GM13976 (cell line): ENCODE data around the gene LZIC.

Experiments
- DNase-seq: peaks from one replicate; pipeline ENCODE4 v3.0.0; 2012; ENCODE audit warnings: low spot score
- in situ Hi-C: fragments of 300-500 bp; cut with MboI; formaldehyde crosslinking; loops from one replicate; pipeline ENCODE4 v1.12.0; 2022; ENCODE audit warnings: low sequenced_read_pairs, mixed read lengths, inconsistent platforms; ENCODE audit not compliant: unreplicated experiment
- TF ChIP-seq, protein P1 (sequence below): IDR thresholded peaks from 2 replicates; pipeline ENCODE4 v1.5.1; 2012; ENCODE audit warnings: borderline replicate concordance, mild to moderate bottlenecking; ENCODE audit not compliant: insufficient read depth; ENCODE audit errors: extremely low read depth, missing control alignments, control extremely low read depth

The LZIC gene

DNA sequence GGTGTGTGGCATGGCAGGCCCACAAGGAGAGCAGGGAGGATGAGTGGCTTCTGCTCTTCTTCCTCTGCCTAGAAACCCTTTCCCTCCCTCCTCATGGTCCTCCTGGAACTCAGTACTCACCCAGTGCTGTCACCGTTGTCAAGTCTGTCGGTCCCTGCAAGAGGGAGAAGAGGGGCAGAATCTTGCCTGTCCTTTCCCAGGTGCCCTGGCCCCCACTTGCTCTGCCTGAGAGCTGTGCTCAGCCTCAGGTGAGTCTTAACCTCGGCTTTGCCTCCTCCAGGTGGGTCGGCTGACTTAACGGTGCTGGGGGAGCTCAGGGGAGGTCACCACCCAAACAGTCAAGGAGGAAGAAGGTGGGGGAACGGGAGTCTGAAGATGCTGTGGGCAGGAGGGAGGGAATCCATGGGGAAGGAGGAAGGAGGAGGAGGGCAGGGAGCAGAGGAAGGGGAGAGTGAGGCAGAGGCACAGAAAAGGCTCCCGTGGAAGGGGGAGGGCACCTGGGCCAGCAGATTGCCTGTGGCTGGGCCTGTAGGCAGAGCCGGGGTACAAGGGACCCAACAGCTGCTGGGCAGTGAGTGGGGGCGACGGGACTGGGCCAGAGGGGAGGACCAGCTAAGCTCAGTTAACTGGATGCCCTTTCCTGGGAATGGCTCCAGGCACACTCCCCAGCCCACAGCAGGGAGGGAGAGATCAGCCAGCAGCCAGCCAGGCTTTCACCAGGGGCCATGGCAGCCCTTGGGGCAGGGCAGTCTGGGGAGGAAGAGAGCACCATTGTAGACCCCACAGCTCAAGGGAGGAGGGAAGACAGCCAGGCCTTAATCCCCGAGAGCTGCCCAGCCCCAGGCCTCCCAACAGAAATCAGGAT, 59.4 kb downstream of the LZIC start:
- TF ChIP-seq, protein P1, sequence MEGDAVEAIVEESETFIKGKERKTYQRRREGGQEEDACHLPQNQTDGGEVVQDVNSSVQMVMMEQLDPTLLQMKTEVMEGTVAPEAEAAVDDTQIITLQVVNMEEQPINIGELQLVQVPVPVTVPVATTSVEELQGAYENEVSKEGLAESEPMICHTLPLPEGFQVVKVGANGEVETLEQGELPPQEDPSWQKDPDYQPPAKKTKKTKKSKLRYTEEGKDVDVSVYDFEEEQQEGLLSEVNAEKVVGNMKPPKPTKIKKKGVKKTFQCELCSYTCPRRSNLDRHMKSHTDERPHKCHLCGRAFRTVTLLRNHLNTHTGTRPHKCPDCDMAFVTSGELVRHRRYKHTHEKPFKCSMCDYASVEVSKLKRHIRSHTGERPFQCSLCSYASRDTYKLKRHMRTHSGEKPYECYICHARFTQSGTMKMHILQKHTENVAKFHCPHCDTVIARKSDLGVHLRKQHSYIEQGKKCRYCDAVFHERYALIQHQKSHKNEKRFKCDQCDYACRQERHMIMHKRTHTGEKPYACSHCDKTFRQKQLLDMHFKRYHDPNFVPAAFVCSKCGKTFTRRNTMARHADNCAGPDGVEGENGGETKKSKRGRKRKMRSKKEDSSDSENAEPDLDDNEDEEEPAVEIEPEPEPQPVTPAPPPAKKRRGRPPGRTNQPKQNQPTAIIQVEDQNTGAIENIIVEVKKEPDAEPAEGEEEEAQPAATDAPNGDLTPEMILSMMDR, result no peak
- DNase-seq, result no peak
- in situ Hi-C loops, result no loop called here

DNA sequence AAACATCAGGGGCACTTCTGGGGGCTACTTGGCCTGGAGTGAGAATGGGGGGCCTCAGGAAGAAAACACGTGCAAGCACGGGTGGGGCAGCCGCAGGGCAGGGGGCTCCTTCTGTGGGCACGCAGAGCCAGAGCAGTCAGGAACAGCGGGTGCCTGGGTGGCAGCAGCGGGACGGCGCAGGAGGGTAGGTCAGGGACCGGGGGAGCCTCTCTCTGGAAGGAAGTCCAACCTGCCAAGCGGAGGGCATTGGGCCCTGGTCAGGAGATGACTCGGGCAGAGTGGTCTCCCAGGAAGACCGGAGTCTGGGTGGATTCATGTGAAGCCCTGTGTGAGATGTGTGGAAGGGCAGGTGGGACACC, 60.3 kb downstream of the LZIC start:
- TF ChIP-seq, protein P1, result no peak
- in situ Hi-C loops, result no loop called here
- no peak for DNase-seq

DNA sequence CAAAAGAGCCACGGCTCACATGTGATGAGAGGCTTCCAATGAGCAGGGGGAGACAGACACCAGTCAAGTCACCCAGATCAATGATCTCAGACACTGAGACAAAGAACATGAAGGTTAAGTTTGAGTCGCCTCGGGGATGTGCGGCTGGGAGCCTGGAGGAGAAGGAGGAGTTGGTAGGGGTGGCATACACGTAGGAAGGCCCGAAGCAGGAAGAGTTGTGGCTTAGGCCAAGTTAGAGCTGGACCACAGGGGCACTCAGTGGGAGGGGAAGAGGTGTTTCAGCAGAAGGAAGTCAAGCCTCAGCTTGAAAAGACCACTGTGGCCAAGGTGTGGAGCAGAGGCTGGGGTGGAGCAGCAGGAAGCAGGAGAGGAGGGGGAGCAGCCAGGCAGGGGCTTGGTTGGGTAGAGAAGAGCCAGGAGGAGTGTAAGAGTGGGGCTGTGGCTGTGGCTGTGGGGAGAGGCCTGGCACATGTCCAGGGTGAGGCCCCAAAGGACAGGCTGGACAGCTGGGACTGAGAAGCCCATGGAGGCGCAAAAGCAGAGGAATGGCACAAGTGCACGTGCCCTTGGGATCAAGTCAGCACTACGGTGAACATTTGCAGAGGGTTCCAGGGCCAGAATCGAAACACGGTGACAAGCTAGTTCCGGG, 60.8 kb downstream of the LZIC start:
- in situ Hi-C loops, result no loop called here

DNA sequence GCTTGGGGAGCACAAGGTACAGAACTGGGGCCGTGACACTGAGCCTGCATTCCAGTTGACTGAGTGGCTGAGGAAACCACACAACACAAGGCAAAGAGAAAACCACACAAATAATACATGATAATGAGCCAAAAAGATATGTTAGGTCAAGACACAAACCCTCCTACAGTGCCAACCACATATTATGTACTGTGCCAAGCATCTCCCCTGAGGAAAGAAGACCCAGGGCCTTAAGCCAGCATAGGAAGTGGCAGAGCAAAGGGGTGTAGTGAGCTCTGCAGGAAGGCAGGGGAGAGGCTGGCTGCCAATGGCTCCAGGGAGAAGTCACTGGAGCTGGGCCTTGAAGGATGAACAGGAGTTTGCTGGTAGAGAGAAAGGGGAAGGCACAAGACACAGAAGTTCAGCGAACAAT, 61.3 kb downstream of the LZIC start:
- DNase-seq, result no peak
- in situ Hi-C loops, result no loop called here
- TF ChIP-seq, protein P1, result no peak

More for the DNA sequence above, 60.8 kb downstream of the LZIC start:
- TF ChIP-seq, protein P1, result no peak
- no peak for DNase-seq
